TTC549 (cell line): ENCODE measurements around the gene LDLRAP1.

Experiments used
- FAIRE-seq: peaks from 2 replicates; lab custom pipeline; 2012; peaks lifted over from hg19 to GRCh38; lab: Jason Lieb, UNC

Gene LDLRAP1

GRCh38 chr1:25562928-25563283, 19.5 kb downstream of the LDLRAP1 start:
- FAIRE-seq: no peak

GRCh38 chr1:25563330-25564215, 20.2 kb downstream of the LDLRAP1 start:
- no peak for FAIRE-seq

- no peak for FAIRE-seq
Observed at GRCh38 chr1:25564777-25565574, 21.6 kb downstream of the LDLRAP1 start.

GRCh38 chr1:25565626-25566025, 22.2 kb downstream of the LDLRAP1 start:
- FAIRE-seq: no peak

- no peak for FAIRE-seq
Observed at GRCh38 chr1:25566176-25566729, 22.8 kb downstream of the LDLRAP1 start.

- no peak for FAIRE-seq
Observed at GRCh38 chr1:25566730-25567341, 23.4 kb downstream of the LDLRAP1 start.

GRCh38 chr1:25567710-25568089, 24.3 kb downstream of the LDLRAP1 start:
- FAIRE-seq: no peak

- no peak for FAIRE-seq
Observed at GRCh38 chr1:25568090-25568833, 24.9 kb downstream of the LDLRAP1 start.

GRCh38 chr1:25568834-25569596, 25.6 kb downstream of the LDLRAP1 start:
- FAIRE-seq: no peak

- no peak for FAIRE-seq
Observed at GRCh38 chr1:25569597-25570396, 26.4 kb downstream of the LDLRAP1 start.

- FAIRE-seq: no peak
Observed at GRCh38 chr1:25570798-25571521, 27.6 kb downstream of the LDLRAP1 start.

- FAIRE-seq: no peak
Observed at GRCh38 chr1:25571522-25571970, 28.1 kb downstream of the LDLRAP1 start.

GRCh38 chr1:25572107-25572506, 28.7 kb downstream of the LDLRAP1 start:
- no peak for FAIRE-seq

GRCh38 chr1:25572708-25573590, 29.5 kb downstream of the LDLRAP1 start:
- no peak for FAIRE-seq

GRCh38 chr1:25573591-25573930, 30.2 kb downstream of the LDLRAP1 start:
- no peak for FAIRE-seq

GRCh38 chr1:25573961-25574360, 30.6 kb downstream of the LDLRAP1 start:
- no peak for FAIRE-seq

- no peak for FAIRE-seq
Observed at GRCh38 chr1:25575191-25575590, 31.8 kb downstream of the LDLRAP1 start.

- no peak for FAIRE-seq
Observed at GRCh38 chr1:25576459-25577133, 33.2 kb downstream of the LDLRAP1 start.
